ENCODE data around the gene GSE1.
A peak's percentile ranks its signal among the peaks of the same experiment; 100 is the strongest.

Gene GSE1

GRCh38 chr16:85574672-85575475 lies 38.2 kb upstream of the GSE1 start:
- peak; percentile 44 for DNase-seq

GRCh38 chr16:85575920-85576319 lies 37.2 kb upstream of the GSE1 start:
- no peak for DNase-seq

- DNase-seq, result no peak
Measured at GRCh38 chr16:85576944-85577343, 36.2 kb upstream of the GSE1 start.

DNA sequence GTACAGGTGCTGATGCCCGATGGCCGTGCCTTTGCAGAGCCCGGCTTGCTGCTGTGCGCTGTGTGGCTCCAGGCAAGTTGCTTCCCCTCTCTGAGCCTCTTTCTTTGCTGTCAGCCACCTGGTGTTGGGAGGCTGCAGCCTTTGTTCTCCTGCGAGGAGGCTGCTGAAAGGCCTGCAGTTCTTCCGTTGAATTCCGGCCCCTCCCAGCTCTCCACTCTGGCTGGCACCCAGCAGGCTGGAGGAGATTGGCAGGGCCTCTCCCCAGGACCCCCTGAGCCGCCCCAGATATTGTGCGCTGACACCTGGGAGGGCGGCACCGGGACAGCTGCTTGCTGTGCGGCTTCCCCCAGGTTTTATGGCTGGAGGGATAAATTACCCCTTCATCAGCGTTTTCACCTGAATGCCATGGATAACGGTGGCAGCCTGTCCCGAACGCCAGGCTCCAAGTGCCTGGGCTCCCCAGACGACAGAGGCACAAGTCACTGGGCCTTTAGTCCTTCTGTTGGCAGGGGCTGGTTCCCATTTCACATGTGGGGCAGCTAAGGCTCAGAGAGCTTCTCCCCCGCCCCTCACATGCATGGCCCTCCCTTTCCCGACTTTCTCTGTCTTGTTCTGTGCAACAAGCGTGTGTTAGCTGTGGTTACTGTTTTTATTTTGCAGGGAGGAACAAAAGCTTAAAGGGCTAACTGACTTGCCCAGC lies 35.1 kb upstream of the GSE1 start:
- no peak for DNase-seq

- no peak for DNase-seq
Measured at GRCh38 chr16:85578599-85578948, 34.5 kb upstream of the GSE1 start.

DNA sequence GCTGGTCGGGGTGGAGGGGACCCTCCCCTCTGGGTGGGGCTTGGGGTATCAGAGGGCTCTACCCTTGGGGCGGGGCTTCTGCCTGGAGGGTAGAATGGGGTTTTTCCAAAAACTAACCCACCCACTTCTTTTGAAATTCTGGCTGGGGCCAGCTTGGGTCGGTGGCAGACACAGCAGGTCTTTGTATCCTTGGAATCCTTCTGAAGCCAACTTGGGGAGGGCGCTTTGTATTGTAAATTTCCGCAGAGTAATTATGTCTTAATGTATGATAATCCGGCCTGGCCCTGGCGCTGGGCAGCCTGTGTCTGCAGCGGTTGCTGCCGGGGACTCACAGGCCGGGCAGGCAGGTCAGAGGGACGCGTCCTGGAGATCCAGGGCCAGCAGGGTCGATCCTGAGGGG lies 33.9 kb upstream of the GSE1 start:
- DNase-seq, result no peak

DNA sequence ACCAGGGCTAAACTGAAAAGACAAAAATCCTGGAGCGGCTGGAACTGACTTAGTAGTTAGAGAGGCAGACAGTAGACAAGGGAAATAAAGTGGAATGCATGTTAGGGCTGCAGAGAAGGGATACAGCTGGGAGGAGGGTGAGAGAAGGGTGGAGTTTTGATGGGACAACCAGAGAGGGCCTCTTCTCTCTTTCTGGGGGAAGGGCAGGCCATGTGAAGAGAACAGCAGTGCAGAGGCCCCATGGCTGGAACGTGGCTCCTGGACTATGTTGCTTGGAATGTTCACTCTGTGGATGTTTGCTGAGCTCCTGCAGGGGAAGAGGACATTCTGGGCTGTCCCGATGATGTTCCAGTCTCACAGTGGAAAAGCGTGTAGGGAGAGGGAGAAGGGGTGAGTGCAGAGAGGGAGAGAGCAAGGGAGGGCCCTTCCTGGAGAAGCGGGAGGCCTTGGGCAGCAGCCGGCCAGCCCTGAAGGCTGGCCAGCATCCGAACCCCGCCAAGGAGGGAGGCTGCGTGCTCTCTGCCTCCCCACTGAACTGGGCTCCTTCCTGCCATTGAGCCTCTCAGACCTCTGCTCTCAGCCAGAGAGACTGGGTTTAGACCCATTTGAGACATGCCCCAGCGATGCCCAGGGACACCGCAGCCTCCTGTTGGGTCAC lies 33.1 kb upstream of the GSE1 start:
- DNase-seq, result no peak

DNA sequence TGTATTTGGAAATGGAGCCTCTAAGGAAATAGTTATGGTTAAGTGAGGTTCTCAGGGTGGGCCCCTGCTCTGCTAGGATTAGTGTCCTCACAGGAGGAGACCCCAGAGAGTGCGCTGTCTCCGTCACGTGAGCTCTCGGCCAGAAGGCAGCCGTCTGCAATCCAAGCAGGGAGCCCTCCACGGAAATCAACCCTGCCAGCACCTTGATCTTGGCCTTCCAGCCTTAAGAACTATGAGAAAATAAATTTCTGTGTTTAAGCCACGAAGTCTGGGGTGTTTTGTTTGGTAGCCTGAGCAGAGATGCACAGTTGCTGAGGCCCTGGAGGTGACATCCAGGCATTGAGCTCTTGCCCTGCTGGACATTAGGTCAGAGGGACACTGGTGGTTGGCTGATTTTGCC lies 32.4 kb upstream of the GSE1 start:
- no peak for DNase-seq

DNA sequence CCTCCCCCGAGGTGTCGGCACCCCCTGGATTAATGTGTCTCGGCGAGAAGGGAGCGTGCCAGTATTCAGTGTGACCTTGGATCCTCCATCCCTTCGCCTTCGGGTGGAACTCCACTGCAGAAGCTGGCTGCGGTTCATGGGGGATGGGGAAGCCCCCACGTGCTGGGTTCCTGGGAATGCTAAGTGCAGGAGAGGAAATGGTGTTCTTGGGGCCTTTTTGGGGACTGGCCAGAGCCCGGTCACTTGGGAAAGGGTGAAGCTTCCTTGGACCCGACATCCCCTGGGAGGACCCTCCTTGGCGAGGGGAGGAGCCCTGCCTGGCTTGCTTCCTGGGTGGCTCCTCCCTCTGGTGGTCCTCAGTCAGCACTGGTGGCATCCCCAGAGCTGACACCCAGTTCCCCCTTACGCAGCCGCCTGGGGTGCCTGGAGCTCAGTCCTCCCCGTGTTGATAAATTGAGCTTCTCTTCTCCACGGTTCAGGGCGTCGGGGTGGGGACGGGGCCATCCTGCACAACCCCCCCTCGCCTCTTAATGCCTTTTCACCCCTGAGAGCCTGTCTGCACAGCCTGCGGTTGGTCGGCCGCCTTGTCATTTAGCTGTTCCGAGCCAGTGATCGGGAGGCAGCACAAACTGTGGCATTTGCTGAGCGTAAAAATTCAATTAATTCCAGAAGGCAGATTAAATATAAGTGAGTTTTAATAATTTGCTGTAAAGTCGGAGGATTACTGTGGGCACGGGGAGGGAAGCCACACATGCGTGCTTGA lies 30.7 kb upstream of the GSE1 start:
- no peak for DNase-seq

DNA sequence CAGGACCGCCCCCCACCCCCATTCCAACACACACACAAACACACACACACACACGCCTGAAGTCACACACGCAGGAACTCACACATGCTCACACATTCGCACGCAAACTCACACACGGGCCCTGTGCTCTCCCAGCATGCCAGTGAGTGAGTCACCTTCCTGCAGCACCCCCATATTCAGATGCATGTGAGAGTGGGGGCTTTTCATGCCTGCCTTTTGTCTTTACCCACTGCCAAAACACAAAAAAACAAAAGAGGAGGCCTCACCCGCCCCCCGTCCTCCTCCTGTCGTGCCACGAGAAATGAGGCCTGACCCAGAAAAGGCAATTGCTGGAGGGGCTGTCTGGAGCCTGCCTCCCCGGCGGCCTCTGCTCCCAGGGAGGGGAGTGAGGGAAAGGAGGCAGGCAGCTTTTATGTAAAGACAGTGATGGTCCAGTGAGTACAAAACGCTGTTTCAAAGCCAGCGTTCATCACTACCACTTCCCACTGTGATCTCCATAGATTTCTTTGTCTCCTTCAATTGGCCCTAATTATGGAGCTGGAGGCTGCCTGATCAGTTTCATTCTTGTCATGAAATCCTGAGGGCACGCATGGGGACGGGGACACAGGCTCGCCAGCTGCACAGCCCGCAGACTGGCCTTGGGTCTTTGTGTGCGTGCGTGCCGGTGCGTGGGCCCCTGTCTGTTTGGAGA lies 29.5 kb upstream of the GSE1 start:
- no peak for DNase-seq

DNA sequence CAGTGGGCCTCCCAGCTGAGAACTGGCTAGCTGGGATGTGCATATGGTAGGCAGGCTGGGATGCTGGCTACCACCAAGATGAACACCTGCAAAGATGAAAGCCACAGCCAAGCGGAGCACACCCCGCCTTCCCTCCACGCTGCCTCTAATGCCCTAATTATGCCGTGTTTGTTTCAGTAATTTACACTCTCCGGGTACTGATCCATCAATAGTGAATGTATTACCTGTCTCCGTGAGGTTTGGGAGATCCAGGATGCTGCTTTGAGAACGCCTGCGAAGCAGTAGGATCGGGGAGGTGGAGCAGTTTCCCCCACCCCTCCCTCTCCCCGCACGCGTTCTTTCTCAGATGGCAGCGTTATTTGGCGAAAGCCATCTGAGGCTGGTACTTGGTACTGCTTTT lies 28.9 kb upstream of the GSE1 start:
- no peak for DNase-seq

DNA sequence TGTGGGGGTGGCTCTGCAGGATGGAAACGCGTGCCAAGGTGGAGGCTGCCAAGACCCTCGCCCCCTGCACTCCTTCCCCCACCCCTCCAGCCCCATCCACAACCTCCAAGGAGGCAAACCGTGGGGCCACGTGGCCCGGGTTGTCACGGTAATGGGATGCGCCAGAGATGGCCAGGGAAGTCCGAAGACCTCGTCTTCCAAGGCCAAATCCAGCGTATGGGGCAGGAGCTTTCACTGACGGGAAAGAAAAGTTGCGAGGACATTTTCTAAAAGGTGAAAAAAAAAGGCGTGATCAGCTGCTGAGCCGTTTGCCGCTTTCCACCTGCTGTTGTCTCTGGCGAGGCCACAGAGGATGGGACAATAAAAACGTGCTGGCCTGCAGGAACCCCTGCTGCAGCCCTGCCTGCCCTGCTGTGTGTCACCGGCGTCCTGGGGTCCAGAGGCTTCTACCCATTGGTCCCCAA lies 28.3 kb upstream of the GSE1 start:
- no peak for DNase-seq

DNA sequence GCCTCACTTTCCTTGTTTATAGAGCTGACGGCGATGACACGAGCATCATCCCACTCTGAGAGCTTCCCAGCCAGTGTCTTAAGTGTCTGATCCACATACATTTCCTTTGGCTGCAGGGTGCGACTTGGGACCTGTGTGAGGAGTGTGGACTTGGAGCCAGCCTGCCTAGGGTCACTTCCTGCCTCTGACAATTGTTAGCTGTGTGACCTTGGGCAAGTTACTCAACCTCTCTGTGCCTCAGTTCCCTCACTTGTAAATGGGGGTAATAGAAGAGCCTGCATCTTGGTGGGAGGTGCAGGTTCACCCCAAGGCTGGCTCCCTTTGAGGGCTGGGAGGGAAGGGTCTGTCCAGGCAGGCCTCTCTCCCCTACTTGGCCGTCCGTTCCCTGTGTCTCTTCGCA lies 27.4 kb upstream of the GSE1 start:
- DNase-seq, result no peak

DNA sequence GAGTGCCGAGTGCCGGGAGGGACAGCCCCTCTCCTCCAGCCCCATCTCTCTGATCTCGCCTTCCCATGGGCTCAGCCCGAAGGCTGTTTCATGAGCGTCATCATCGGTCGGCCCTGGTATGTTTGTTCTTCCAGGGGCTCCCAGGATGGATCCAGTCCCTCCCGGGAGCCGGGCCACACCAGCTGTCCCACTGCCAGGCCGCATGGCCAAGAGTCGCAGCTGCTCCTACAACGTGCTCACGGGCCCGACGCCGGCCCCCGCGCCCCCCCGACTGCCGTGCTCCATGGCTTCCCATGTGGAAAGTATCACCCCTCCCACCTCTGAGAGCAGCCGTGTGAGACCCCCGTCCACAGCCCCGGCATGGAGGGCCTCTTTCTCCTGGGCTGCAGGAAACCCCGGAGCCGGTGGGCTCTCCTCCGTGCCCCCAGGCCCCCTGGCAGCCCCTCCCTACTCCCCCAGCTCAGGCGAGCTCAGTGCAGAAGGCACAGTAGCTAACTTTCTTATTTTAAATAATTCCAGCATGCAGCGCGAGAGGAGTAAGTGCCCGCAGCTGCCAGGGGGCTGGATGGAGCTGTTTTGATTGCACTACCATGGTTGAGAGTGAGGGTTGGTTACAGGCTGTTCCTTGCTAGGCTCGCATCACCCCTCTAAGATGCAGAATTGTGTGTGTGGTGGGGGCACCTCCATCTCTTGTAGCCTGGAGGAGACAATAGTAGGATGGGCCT lies 26.6 kb upstream of the GSE1 start:
- DNase-seq, result no peak

DNA sequence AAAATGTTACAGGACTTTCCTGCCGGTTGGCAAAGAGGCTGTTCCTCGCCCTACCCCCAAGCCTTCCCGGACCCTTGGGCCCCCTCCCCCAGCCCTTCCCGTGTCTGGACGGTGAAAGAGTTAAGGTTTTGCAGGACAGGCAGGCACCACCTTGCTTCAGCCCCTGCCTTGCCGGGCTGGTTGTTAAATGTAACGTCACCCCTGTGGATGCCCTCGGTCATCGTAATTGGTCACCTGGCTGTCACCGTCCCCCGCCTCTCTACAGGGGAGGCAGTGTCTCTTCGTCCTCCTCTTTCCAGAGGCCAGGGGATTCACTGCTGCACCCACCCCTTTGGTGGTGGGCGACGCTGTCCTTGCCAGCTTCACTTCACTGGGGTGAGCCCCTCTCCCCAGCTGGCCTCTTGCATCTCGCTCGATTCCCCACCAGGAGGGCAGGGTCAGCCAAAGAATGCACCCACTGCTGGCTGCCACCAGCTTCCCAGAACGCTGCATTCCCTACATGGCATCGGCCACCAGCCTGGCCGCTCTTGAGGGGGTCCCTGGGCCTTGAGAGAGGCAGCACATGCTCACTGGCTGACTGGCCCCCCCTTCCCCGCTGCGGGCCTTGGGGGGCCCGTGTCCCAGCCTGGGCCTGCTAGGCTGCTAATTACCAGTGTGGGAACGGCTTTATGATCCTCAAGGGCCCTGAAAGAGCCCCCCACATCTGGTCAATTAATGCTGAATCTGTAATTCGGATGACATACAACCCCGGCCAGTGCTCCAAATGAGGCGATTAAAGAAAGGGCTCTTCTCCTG lies 25.2 kb upstream of the GSE1 start:
- DNase-seq, result no peak

GRCh38 chr16:85588562-85589503 lies 24.3 kb upstream of the GSE1 start:
- DNase-seq, result no peak

DNA sequence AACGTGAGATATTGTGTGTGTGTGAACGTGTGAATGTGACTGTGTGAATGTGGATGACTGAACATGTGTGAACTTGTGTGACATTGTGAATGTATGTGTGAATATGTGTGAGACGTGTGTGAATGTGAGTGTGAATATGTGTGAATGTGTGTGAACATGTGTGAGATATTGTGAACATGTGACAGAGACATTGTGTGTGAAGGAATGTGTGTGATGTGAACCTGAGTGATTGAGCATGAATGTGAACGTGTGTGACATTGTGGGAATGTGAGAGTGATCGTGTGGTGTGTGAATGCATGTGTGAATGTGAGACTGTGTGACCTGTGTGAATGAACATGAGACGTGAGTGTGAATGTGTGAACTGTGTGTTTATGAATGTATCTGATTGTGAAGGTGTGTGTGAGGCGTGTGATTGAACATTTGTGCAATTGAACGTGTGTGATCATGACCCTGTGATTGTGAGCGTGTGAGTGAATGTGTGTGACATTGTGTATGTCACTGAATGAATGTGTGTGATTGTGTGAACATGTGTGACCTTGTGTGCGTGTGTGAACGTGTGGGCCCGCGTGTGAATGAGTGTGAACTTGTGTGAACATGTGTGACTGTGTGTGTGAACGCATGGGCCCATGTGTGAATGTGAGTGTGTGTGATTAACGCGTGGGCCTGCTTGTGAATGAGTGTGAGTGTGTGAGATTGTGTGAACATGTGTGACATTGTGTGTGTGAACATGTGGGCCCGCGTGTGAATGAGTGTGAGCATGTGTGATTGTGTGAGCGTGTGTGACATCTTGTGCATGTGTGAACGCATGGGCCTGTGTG lies 23.2 kb upstream of the GSE1 start:
- DNase-seq, result no peak

- DNase-seq, result no peak
Measured at GRCh38 chr16:85590506-85590832, 22.7 kb upstream of the GSE1 start.

- no peak for DNase-seq
Measured at GRCh38 chr16:85591381-85591780, 21.7 kb upstream of the GSE1 start.
